GM12878 (cell line): ENCODE measurements around the gene MED13L.

Experiments
- CTCF ChIP-seq, 3 experiments: IDR thresholded peaks in 2 of 3; conservative IDR thresholded peaks in 1 of 3; 2 replicates each; pipeline ENCODE4 v1.5.1; 2011; ENCODE audit warnings: low read depth in 3 of 3, low read length in 3 of 3, mild to moderate bottlenecking in 3 of 3, control low read depth in 2 of 3, moderate library complexity in 2 of 3, inconsistent platforms in 1 of 3, mixed read lengths in 1 of 3; ENCODE audit not compliant: control insufficient read depth in 2 of 3, insufficient read depth in 1 of 3; ENCODE audit errors: extremely low read depth in 1 of 3
- E2F4 ChIP-seq: IDR thresholded peaks from 2 replicates; pipeline ENCODE4 v1.6.1; 2012; ENCODE audit warnings: low read depth, low read length, improper control_type of control experiment
- EZH2 ChIP-seq: IDR thresholded peaks from 2 replicates; pipeline ENCODE4 v1.6.1; 2012; ENCODE audit warnings: low read depth, mild to moderate bottlenecking, control low read depth, inconsistent platforms, low read length, borderline replicate concordance; ENCODE audit not compliant: control insufficient read depth
- NFIC ChIP-seq: IDR thresholded peaks from 2 replicates; pipeline ENCODE4 v1.6.1; 2012; ENCODE audit warnings: low read depth, mild to moderate bottlenecking, inconsistent platforms, low read length, moderate library complexity
- POLR2A ChIP-seq: IDR thresholded peaks from 2 replicates; pipeline ENCODE4 v1.6.1; 2011; ENCODE audit warnings: low read depth, mild to moderate bottlenecking, low read length

GRCh38 chr12:116106870-116107269 is 170.6 kb downstream of the MED13L start:
- TF ChIP-seq CTCF (IDR thresholded peaks at IDR 0.05 in 2 of 3, conservative IDR thresholded peaks at IDR 0.05 in 1 of 3; ENCODE audit: control insufficient read depth in 2 of 3, extremely low read depth in 1 of 3, insufficient read depth in 1 of 3, low read depth in 3 of 3, low read length in 3 of 3) = no peak
- no peak for TF ChIP-seq EZH2
- TF ChIP-seq NFIC = no peak
- TF ChIP-seq POLR2A = no peak
- no peak for TF ChIP-seq E2F4
